ENCODE data around the gene ADAMTS8.

- TF ChIP-seq, protein P1, sequence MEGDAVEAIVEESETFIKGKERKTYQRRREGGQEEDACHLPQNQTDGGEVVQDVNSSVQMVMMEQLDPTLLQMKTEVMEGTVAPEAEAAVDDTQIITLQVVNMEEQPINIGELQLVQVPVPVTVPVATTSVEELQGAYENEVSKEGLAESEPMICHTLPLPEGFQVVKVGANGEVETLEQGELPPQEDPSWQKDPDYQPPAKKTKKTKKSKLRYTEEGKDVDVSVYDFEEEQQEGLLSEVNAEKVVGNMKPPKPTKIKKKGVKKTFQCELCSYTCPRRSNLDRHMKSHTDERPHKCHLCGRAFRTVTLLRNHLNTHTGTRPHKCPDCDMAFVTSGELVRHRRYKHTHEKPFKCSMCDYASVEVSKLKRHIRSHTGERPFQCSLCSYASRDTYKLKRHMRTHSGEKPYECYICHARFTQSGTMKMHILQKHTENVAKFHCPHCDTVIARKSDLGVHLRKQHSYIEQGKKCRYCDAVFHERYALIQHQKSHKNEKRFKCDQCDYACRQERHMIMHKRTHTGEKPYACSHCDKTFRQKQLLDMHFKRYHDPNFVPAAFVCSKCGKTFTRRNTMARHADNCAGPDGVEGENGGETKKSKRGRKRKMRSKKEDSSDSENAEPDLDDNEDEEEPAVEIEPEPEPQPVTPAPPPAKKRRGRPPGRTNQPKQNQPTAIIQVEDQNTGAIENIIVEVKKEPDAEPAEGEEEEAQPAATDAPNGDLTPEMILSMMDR (IDR thresholded peaks at IDR 0.05), result no peak
- TF ChIP-seq POLR2AphosphoS5 (IDR thresholded peaks at IDR 0.05; ENCODE audit: insufficient read depth in 1 of 2, low read depth in 1 of 2) (no peak), POLR2A (IDR thresholded peaks at IDR 0.05) (no peak)
These were observed 7.3 kb upstream of the ADAMTS8 start for GRCh38 chr11:130435671-130436070.

All from vagina (tissue), 2 donors.